HepG2 (cell line): Measurements from ENCODE around the gene WDR45B.

Source experiments
- CTCF ChIP-seq: sonication (generic); formaldehyde crosslinking; IDR thresholded peaks from 2 replicates; pipeline ENCODE4 v1.5.0; 2020; ENCODE audit warnings: mild to moderate bottlenecking, missing genetic modification reagents, moderate library complexity
- EZH2 ChIP-seq: conservative IDR thresholded peaks from 2 replicates; pipeline ENCODE4 v1.6.1; 2012; ENCODE audit warnings: mild to moderate bottlenecking, low read depth, low read length, moderate library complexity
- IKZF5 ChIP-seq: IDR thresholded peaks from 2 replicates; pipeline ENCODE4 v1.6.1; 2018; ENCODE audit warnings: missing genetic modification reagents, mild to moderate bottlenecking, missing compliant biosample characterization
- JUND ChIP-seq: sonication (generic); formaldehyde crosslinking; IDR thresholded peaks from 2 replicates; pipeline ENCODE4 v1.8.0; 2022; ENCODE audit warnings: mild to moderate bottlenecking, missing genetic modification reagents
- RXRA ChIP-seq: sonication (generic); formaldehyde crosslinking; IDR thresholded peaks from 2 replicates; pipeline ENCODE4 v1.5.1; 2020; ENCODE audit warnings: missing genetic modification reagents
- TEAD2 ChIP-seq: sonication (generic); formaldehyde crosslinking; IDR thresholded peaks from 2 replicates; pipeline ENCODE4 v1.9.0; 2021; ENCODE audit warnings: missing genetic modification reagents
- ZNF589 ChIP-seq: sonication (generic); formaldehyde crosslinking; conservative IDR thresholded peaks from 2 replicates; pipeline ENCODE4 v1.8.0; 2022; ENCODE audit warnings: mild to moderate bottlenecking, moderate library complexity, missing genetic modification reagents

GRCh38 chr17:82640036-82640435 lies 8.2 kb downstream of the WDR45B start:
- TF ChIP-seq ZNF589 (CRISPR knock-in tag) (no peak), EZH2 (no peak), TEAD2 (no peak), IKZF5 (CRISPR knock-in tag) (no peak), JUND (CRISPR knock-in tag) (no peak), RXRA (no peak), CTCF (no peak)
